ENCODE measurements around the gene CSF1.

The CSF1 gene

DNA sequence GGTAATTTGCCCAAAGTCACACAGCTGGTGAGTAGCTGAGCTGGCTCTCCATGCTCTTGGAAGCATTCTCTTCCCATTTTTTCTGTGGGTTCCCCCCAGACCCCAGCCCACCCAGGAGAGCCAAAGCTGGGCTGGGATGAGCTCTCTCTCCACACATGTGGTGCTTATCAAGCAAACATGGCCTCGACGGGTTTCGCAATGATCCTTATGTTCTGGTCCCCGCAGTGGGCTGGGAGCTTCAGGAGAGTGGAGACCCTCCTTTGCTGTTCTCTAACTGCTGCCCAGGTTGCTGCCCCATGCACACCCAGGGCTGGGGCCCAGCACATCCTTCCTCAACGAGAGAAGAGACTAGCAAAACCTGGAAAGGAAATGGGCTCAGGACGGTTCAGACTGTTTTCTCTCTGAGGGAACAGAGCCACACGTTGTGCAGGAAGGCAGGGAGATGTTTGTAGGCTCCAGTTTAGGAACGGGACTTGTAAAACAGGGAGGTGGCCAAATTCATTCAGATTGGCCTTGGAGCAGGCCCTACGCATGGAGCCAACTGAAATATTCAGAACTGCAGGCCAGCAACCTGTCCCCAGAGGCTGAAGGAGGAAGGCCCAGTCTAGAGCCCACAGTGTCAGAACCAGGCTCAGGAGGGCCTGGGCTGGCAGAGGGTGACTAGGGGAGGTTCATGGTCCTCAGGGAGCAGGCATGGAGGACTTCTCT is 27.2 kb upstream of the CSF1 start:
- Histone ChIP-seq H3K9me3 (ENCODE audit: severe bottlenecking) (no peaks in the 10 kb centered on the region), H3K4me1 (ENCODE audit: insufficient read depth, poor library complexity, severe bottlenecking) (no peaks in the 10 kb centered on the region), H3K27me3 (ENCODE audit: insufficient read depth, poor library complexity, severe bottlenecking) (no peaks in the 10 kb centered on the region), H3K36me3 (ENCODE audit: low read depth) (no peaks in the 10 kb centered on the region), H3K4me3 (ENCODE audit: severe bottlenecking) (no peak overlapping the region), H3K27ac (ENCODE audit: poor library complexity, severe bottlenecking) (no peak overlapping the region)
- DNase-seq (ENCODE audit: low spot score), result no peak
- TF ChIP-seq CTCF (IDR thresholded peaks at IDR 0.05; ENCODE audit: poor library complexity, severe bottlenecking), result no peak
- no peak for ATAC-seq (ENCODE audit: low read depth)

DNA sequence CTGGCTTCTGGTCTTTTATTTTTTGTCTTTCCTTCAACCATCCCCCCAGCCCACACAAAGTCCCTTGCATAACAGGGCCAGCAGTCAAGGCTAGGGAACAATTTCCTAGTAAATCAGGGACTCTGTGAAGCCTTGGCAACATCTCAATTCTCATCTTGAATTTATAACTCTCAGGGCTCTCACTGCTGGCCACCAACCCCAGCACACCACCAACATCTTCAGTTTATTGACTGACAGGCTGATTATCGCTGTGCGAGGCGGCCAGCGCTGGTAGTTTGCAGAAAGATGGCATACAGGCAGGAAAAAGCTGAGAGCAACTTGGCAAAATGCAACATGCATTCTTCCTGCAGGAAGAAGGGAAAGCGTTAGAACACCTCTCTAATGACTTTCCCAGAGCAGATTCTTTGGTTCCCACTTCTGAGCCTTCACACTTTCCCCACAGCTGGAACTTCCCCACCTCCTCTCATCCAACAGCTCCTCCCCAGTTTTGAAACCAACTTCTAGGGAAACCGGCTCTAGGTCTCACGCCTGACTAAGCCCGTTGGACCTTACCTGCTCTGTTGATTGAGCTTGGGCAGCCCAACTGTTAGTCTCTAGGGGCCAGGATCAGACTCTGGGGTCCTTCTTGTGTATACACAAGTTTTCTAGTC is 26.3 kb upstream of the CSF1 start:
- no peak overlapping the region for H3K27ac ChIP-seq (ENCODE audit: poor library complexity, severe bottlenecking)
- no peak overlapping the region for H3K4me3 ChIP-seq (ENCODE audit: severe bottlenecking)
- H3K4me1 ChIP-seq (ENCODE audit: insufficient read depth, poor library complexity, severe bottlenecking), result no peaks in the 10 kb centered on the region
- no peak for TF ChIP-seq CTCF (IDR thresholded peaks at IDR 0.05; ENCODE audit: poor library complexity, severe bottlenecking)
- no peaks in the 10 kb centered on the region for H3K36me3 ChIP-seq (ENCODE audit: low read depth)
- no peaks in the 10 kb centered on the region for H3K27me3 ChIP-seq (ENCODE audit: insufficient read depth, poor library complexity, severe bottlenecking)
- H3K9me3 ChIP-seq (ENCODE audit: severe bottlenecking), result no peaks in the 10 kb centered on the region
- ATAC-seq (ENCODE audit: low read depth), result no peak
- no peak for DNase-seq (ENCODE audit: low spot score)

DNA sequence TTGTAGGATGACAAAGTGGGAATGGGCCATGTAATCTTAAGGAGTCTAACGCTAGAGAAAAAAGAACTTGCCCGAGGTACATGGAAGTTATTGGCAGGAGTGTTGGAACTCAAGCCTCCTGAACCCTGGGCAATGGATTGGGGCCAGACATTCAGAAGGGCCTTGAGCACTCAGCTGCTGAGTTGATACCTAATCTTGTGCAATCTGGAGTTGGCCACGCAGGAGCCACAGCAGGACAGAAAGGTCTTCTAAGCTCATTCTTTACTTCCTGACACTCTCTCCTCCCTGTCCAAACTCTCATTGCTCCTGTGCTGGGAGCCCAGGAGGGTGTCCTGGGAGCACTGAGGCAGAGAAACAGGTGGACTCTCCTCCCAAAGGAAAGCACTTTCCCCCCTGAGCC is 25.1 kb upstream of the CSF1 start:
- TF ChIP-seq CTCF (IDR thresholded peaks at IDR 0.05; ENCODE audit: poor library complexity, severe bottlenecking), result no peak
- no peak for ATAC-seq (ENCODE audit: low read depth)
- Histone ChIP-seq H3K27me3 (ENCODE audit: insufficient read depth, poor library complexity, severe bottlenecking) (no peaks in the 10 kb centered on the region), H3K9me3 (ENCODE audit: severe bottlenecking) (no peaks in the 10 kb centered on the region), H3K36me3 (ENCODE audit: low read depth) (no peaks in the 10 kb centered on the region), H3K4me1 (ENCODE audit: insufficient read depth, poor library complexity, severe bottlenecking) (no peaks in the 10 kb centered on the region), H3K27ac (ENCODE audit: poor library complexity, severe bottlenecking) (no peak overlapping the region), H3K4me3 (ENCODE audit: severe bottlenecking) (no peak overlapping the region)
- DNase-seq (ENCODE audit: low spot score), result no peak

DNA sequence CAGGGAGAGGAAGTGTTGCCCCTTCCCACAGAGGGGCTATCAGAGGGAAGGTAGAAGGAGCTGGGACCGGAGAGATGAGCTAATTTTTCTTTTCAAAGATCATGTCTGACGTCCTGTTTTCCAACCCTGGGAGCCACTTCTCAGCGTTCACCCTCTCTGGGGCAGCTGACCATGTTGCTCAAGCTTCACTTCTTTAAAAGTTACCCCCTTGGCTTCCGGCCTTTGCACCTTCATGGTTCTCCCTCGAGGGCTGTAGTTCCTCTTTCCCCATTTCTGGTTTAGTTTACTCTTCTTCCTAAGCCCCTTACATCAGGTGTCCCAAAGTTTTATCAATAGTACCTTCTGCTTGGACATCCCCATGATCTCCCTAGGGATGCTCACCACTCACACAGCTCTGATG is 23.8 kb upstream of the CSF1 start:
- no peak for ATAC-seq (ENCODE audit: low read depth)
- H3K4me3 ChIP-seq (ENCODE audit: severe bottlenecking), result no peak overlapping the region
- no peak overlapping the region for H3K27ac ChIP-seq (ENCODE audit: poor library complexity, severe bottlenecking)
- TF ChIP-seq CTCF (IDR thresholded peaks at IDR 0.05; ENCODE audit: poor library complexity, severe bottlenecking), result no peak
- no peak for DNase-seq (ENCODE audit: low spot score)
- H3K36me3 ChIP-seq (ENCODE audit: low read depth), result no peaks in the 10 kb centered on the region
- no peaks in the 10 kb centered on the region for H3K9me3 ChIP-seq (ENCODE audit: severe bottlenecking)
- H3K4me1 ChIP-seq (ENCODE audit: insufficient read depth, poor library complexity, severe bottlenecking), result no peaks in the 10 kb centered on the region
- H3K27me3 ChIP-seq (ENCODE audit: insufficient read depth, poor library complexity, severe bottlenecking), result no peaks in the 10 kb centered on the region

- DNase-seq (ENCODE audit: low spot score) (no peak), ATAC-seq (ENCODE audit: low read depth) (no peak)
- H3K27ac ChIP-seq (ENCODE audit: poor library complexity, severe bottlenecking), result no peak overlapping the region
- H3K36me3 ChIP-seq (ENCODE audit: low read depth), result no peaks in the 10 kb centered on the region
- TF ChIP-seq CTCF (IDR thresholded peaks at IDR 0.05; ENCODE audit: poor library complexity, severe bottlenecking), result no peak
- H3K27me3 ChIP-seq (ENCODE audit: insufficient read depth, poor library complexity, severe bottlenecking), result no peaks in the 10 kb centered on the region
- H3K9me3 ChIP-seq (ENCODE audit: severe bottlenecking), result no peaks in the 10 kb centered on the region
- H3K4me3 ChIP-seq (ENCODE audit: severe bottlenecking), result no peak overlapping the region
- no peaks in the 10 kb centered on the region for H3K4me1 ChIP-seq (ENCODE audit: insufficient read depth, poor library complexity, severe bottlenecking)
Measured at GRCh38 chr1:109887271-109887670, 23.4 kb upstream of the CSF1 start.

Measured in RWPE2 (cell line).